ENCODE results near the gene ANK3. TPM values are rescaled to one million over a fixed set of nuclear protein-coding genes. Genes with fewer than 3 reads are reported as not detected.

ANK3 gene
- total and polyA plus RNA-seq, 2 experiments from 2014 or later = 26.2 to 49.0 TPM

- TF ChIP-seq, protein P1, sequence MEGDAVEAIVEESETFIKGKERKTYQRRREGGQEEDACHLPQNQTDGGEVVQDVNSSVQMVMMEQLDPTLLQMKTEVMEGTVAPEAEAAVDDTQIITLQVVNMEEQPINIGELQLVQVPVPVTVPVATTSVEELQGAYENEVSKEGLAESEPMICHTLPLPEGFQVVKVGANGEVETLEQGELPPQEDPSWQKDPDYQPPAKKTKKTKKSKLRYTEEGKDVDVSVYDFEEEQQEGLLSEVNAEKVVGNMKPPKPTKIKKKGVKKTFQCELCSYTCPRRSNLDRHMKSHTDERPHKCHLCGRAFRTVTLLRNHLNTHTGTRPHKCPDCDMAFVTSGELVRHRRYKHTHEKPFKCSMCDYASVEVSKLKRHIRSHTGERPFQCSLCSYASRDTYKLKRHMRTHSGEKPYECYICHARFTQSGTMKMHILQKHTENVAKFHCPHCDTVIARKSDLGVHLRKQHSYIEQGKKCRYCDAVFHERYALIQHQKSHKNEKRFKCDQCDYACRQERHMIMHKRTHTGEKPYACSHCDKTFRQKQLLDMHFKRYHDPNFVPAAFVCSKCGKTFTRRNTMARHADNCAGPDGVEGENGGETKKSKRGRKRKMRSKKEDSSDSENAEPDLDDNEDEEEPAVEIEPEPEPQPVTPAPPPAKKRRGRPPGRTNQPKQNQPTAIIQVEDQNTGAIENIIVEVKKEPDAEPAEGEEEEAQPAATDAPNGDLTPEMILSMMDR (IDR thresholded peaks at IDR 0.05; ENCODE audit: poor library complexity) = peak; percentile 70
- TF ChIP-seq EZH2phosphoT487 (IDR thresholded peaks at IDR 0.05; ENCODE audit: low read depth, severe bottlenecking, unreplicated experiment) = no peak
- DNase-seq (ENCODE audit: low spot score) = peak; percentile 64
- WGBS (ENCODE audit: low lambda C conversion rate, missing lambda C conversion rate) = 57% methylated on average over 6 of the region's 6 CpGs
These were observed 274.7 kb downstream of the ANK3 start for GRCh38 chr10:60114765-60115586.

GRCh38 chr10:60110739-60111138 is 278.9 kb downstream of the ANK3 start:
- H3K4me2 ChIP-seq = no peak overlapping the region
- no peak for DNase-seq (ENCODE audit: low spot score)
- H3K27me3 ChIP-seq = no peaks in the 10 kb centered on the region
- WGBS (ENCODE audit: low lambda C conversion rate, missing lambda C conversion rate) = 78% methylated on average over 6 of the region's 6 CpGs
- no peaks in the 10 kb centered on the region for H3K9me2 ChIP-seq (replicated peaks; ENCODE audit: insufficient read depth)
- H4K20me1 ChIP-seq (ENCODE audit: insufficient read depth, poor library complexity, severe bottlenecking) = no peaks in the 10 kb centered on the region
- H2AFZ ChIP-seq = no peak overlapping the region
- H3K4me3 ChIP-seq = no peak overlapping the region
- H3K4me1 ChIP-seq (ENCODE audit: insufficient read depth) = no peaks in the 10 kb centered on the region
- H3K36me3 ChIP-seq (replicated peaks; ENCODE audit: insufficient read depth, low read depth) = no peaks in the 10 kb centered on the region
- TF ChIP-seq EZH2 (IDR thresholded peaks at IDR 0.05; ENCODE audit: borderline replicate concordance) = no peak
- TF ChIP-seq, protein P1 (IDR thresholded peaks at IDR 0.05; ENCODE audit: poor library complexity) = no peak
- no peak for TF ChIP-seq EZH2phosphoT487 (IDR thresholded peaks at IDR 0.05; ENCODE audit: low read depth, severe bottlenecking, unreplicated experiment)
- H3K79me2 ChIP-seq = no peaks in the 10 kb centered on the region
- no peak overlapping the region for H3K27ac ChIP-seq
- H3K9me3 ChIP-seq (ENCODE audit: low read depth) = no peaks in the 10 kb centered on the region

More at GRCh38 chr10:60114765-60115586, 274.7 kb downstream of the ANK3 start:
- Histone ChIP-seq H3K27ac (no peak overlapping the region), H3K4me3 (no peak overlapping the region), H3K79me2 (no peaks in the 10 kb centered on the region), H3K9me3 (ENCODE audit: low read depth) (peaks cover 3% of the 10 kb centered on the region), H3K27me3 (no peaks in the 10 kb centered on the region), H2AFZ (no peak overlapping the region), H3K4me2 (no peak overlapping the region), H3K9me2 (replicated peaks; ENCODE audit: insufficient read depth) (no peaks in the 10 kb centered on the region), H3K4me1 (ENCODE audit: insufficient read depth) (no peaks in the 10 kb centered on the region), H3K36me3 (replicated peaks; ENCODE audit: insufficient read depth, low read depth) (no peaks in the 10 kb centered on the region), H4K20me1 (ENCODE audit: insufficient read depth, poor library complexity, severe bottlenecking) (no peaks in the 10 kb centered on the region)

GRCh38 chr10:60107308-60107976 is 282.2 kb downstream of the ANK3 start:
- Histone ChIP-seq H3K9me3 (ENCODE audit: low read depth) (no peaks in the 10 kb centered on the region), H3K79me2 (no peaks in the 10 kb centered on the region), H3K4me3 (no peak overlapping the region), H3K27ac (no peak overlapping the region), H4K20me1 (ENCODE audit: insufficient read depth, poor library complexity, severe bottlenecking) (no peaks in the 10 kb centered on the region), H2AFZ (no peak overlapping the region), H3K4me1 (ENCODE audit: insufficient read depth) (no peaks in the 10 kb centered on the region), H3K27me3 (no peaks in the 10 kb centered on the region), H3K4me2 (no peak overlapping the region), H3K9me2 (replicated peaks; ENCODE audit: insufficient read depth) (no peaks in the 10 kb centered on the region), H3K36me3 (replicated peaks; ENCODE audit: insufficient read depth, low read depth) (no peaks in the 10 kb centered on the region)
- WGBS (ENCODE audit: low lambda C conversion rate, missing lambda C conversion rate) = 79% methylated on average over 5 of the region's 5 CpGs
- no peak for DNase-seq (ENCODE audit: low spot score)
- TF ChIP-seq EZH2phosphoT487 (IDR thresholded peaks at IDR 0.05; ENCODE audit: low read depth, severe bottlenecking, unreplicated experiment) = no peak
- no peak for TF ChIP-seq EZH2 (IDR thresholded peaks at IDR 0.05; ENCODE audit: borderline replicate concordance)
- TF ChIP-seq, protein P1 (IDR thresholded peaks at IDR 0.05; ENCODE audit: poor library complexity) = no peak
